HG03139 (cell line): ENCODE data around the gene RPS6KA2.

ENCODE experiments used
- ATAC-seq: cut with Tn5 transposase; IDR thresholded peaks from one replicate; pipeline ENCODE4 v1.9.1; 2021; ENCODE audit not compliant: unreplicated experiment

The RPS6KA2 gene

GRCh38 chr6:166656230-166657151 lies 29.4 kb upstream of the RPS6KA2 start:
- no peak for ATAC-seq

- no peak for ATAC-seq
These were observed 28.7 kb upstream of the RPS6KA2 start for GRCh38 chr6:166655713-166656229.

GRCh38 chr6:166655251-166655650 lies 28.2 kb upstream of the RPS6KA2 start:
- ATAC-seq, result no peak

- ATAC-seq, result no peak
These were observed 27.5 kb upstream of the RPS6KA2 start for GRCh38 chr6:166654573-166654972.

DNA sequence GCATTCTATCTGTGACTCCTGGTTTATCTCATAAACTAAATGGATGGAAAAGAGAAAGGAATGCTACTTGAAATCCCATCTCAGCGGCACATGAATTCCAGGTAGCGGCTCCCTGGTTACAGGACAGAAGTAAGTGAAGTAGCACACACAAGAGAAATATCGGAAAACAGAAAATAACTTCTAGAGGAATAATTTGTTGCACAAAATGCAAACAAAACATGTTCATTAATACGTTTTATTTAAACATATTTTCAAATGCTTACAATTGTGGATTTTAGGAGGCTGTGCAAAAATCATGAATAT lies 26.5 kb upstream of the RPS6KA2 start:
- ATAC-seq, result no peak

DNA sequence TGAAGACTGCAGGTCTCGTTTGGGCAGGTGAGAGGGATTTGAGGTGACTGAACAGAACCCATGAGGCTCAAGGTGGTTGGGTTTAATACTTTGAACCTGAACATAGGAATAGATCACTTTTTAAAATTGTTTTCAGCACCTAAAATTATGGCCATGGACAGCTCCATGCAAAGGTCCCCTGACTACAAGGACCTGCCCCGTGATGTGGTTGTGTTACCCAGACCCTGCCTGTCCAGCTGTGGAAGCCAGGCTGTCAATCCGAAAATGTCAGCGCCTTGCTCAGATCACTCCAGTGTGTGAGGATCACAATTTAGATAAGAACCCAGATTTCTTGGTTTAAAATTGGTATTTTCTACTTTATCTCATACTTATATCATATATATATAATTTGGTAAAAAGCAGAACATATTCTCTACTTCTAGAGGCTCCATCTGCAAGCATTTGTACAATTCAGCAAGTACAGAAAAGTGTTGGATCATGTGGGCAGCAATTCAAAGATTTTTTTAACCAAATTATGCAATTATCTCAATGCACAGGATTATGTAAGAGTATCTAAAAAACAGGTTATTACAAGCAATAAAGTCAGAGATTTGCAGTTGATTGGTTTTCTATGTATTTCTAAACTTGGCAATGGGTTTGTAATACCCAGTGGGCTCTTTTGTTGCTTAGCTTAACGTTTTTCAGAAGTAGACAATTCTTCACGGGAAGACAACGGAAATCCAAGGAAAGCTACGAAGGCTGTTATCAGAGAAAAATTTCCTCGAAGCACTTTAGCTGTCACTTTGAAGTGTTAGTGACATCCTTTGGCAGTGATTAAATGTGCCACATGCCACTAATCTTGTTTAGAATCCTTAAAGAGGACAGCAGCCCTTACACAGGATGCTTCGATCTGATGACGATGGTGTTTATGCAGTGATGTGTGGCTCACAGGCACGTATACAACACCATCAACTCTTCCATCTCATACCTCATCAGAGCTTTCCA lies 24.1 kb upstream of the RPS6KA2 start:
- no peak for ATAC-seq

DNA sequence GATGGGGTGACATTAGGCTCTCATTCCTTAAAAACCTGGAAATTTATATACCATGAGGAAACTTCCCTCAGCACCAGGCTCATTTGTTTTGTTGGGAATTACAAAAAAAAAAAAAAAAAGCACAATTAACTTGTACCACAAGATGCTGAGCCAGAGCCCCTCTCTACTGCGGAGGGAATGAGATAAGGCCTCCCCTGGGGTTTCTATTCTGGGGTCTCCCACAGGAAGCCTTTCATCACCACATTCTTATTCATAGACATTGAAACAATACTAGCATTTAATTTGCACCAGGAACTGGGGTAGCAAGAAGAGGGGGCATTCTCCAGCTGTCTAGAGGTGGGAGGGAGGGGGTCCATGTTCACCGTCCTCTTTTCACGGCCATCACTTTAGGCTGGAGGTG lies 23.0 kb upstream of the RPS6KA2 start:
- no peak for ATAC-seq

DNA sequence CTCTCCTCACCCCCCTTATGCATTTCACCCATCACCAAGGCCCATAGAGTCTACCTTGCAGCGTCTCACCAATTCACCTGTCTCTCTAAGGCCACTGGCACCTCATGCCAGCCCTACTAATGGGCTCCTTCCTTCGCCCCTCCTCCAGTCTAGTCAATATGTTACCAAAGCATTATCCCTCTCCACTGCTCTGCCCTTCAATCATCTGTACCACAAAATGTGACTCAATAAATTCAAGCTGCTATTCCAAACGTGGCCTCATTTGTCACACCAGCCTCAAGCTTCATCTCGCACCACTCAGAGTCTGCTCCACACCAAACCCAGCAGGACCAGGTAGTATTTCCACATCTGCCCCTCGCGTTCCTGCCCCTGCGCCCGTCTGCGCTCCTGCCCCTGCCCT lies 21.8 kb upstream of the RPS6KA2 start:
- ATAC-seq, result no peak

DNA sequence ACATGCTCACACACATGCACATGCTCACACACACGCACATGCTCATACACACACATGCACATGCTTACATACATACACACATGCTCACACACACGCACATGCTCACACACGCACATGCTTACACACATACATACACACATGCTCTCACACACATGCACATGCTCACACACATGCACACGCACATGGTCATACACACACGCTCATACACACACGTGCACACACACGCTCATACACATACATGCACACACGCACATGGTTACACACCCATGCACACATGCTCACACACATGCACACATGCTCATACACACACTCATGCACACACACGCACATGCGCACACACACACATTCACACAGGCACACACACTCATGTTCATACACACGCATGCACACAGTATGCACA lies 20.8 kb upstream of the RPS6KA2 start:
- no peak for ATAC-seq

GRCh38 chr6:166646716-166647115 lies 19.7 kb upstream of the RPS6KA2 start:
- ATAC-seq, result no peak

DNA sequence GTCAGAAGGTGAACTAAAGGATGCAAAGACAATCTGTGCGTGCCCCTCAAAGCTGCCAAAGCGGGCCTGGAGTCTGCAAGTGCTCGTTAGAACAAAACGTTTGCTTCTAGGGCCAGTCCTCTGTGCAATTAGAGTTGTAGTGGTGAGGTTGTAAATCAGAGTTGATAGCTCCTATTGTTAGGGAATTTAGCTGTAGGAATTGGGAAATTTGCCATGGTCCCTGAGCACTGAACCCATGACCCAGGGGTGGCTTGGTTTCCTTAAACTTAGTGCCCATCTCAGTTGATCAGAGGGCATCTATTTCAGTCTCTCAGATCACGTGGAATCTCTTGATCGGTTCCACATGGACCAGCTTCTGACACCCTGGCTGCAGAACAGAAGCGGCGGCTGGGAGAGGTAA lies 18.8 kb upstream of the RPS6KA2 start:
- no peak for ATAC-seq

- no peak for ATAC-seq
These were observed 17.6 kb upstream of the RPS6KA2 start for GRCh38 chr6:166644681-166645080.

DNA sequence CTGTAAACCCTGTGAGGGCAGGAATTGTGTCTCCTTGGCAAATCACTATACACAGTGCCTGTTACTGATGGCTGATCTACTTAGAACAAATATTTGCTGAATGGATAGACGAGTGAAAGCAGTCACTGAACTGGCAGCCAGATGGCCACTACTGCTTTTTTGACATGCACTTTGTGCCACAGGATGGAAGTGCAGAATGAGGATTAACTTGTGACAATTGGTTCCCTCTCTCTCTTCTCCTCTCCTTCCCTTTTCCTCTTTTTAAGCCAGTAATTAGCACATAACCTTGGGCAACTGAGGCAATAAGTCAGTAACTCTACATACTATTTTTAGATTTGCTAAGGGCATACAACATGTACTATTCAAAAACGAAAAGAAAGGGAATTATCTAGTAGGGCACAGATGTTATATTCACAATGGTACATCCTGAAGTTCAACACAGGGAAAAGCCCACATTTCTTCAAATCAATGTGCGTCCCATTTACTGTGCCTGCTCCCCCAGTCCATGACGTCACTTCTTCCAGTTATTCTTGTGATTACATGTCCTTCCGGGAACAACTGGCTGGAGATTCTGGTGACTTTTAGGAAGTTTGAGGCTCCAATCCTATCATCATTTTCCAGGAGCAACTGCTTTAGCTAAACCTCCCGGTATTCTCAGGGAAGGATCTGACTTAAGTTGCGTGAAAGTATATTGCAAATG lies 17.0 kb upstream of the RPS6KA2 start:
- ATAC-seq, result no peak

DNA sequence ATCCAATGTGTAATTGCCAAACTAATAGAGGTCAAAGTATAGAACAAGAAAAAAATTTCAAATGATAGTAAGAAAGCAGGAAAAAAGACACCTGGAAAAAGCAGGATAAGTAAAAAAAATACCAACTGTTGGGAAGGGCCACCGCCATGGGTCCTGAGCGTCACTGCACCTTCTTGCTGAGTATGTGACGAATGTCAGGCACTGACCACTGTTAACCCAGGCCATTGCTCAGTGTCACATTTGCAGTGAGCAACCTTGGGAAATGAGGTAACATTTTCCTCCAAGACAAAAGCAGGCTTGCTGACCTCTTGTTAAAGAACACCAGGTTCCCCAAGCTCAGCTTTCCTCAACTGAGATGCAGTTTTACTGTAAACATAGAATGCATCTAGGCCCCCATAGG lies 15.6 kb upstream of the RPS6KA2 start:
- ATAC-seq, result no peak

DNA sequence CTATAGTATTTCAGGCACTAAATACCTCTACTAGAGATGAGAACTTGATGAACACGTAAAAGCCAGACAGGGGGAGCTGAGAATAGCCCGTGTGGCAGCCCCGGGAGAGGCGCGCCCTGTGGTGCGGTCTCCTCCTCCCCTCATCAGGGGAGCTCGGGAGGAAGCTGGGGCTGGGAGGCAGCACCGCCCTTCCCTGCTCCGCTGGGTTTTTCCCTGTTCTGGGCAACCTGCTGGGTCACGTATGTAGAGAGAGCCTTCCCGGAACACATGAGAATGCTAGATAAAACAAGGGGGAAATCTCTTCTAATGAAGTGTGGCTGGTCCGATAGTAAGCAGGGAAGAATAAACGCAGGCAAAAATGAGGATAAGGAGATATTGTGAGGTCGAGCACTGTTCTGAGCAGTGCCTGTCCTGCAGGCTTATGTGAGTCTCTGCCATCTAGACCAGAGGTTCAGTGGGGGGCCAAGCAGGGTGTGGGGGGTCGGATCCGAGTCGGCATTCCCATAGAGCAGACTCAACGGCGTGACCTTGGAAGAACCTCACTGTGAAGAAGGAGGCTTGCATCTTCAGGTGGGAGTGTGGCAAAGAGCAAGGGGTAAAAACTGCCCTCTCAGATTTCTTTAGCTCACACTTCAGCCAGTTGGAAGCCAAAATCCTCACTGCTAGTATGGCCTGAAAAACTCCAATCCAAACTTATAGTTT lies 13.4 kb upstream of the RPS6KA2 start:
- ATAC-seq, result no peak

DNA sequence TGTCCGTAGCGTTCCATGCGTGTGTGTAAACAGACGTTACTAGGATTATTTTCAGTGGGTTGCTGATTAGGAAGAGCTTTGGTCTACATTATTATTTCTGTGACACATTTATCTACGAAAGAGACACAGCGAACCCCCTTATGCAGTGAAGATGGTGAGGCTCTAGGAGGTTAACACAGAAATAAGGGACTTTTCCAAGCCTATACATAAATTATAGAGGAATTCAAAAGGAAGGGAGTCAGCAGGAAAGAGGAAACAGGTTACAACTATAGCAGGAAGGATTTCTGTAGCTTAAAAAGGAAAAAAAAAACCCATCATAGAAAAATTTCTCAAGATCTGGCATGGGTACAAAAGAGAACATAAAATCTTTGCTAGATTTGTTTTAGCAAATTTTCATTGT lies 12.9 kb upstream of the RPS6KA2 start:
- ATAC-seq, result no peak

GRCh38 chr6:166638573-166638964 lies 11.5 kb upstream of the RPS6KA2 start:
- ATAC-seq, result no peak

GRCh38 chr6:166637812-166638572 lies 10.9 kb upstream of the RPS6KA2 start:
- no peak for ATAC-seq

GRCh38 chr6:166636934-166637333 lies 9.9 kb upstream of the RPS6KA2 start:
- ATAC-seq, result no peak
